ENCODE results near the gene PLAAT2.

DNA sequence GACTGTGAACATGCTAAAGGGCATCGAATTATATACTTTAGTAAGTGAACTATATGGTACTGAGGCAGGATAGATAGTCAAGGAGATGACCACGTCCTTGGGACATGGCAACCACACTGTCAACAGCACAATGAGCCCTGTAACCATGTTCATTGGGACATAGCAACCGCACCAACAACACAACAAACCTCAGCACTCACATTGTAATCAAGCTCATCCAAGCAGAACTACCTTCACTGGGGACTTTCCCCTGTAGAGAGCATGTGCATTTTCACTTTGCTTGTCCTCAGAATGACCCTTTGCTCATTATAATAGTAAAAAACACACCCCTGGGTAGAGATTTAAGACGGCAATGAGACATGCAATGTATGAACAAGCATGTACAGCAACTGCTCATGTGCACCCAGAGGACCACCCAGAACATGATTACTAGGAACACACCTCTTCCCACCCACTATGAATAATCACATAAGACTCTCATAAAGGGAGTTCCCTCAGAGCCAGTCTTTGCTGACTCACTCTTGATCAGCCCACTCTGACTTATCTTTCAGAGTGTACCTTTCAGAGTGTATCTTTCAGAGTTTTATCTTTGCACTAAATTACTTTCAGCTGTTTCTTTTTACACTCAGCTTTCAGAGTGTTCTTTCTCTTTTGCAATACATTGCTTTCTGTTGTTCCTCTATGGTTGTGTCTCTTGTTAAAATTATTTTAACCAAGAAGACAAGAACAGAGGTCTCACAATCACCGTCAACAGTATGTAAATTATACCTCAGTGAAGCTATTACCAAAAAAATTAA lies 4.1 kb upstream of the PLAAT2 start:
- TF ChIP-seq, protein P1, sequence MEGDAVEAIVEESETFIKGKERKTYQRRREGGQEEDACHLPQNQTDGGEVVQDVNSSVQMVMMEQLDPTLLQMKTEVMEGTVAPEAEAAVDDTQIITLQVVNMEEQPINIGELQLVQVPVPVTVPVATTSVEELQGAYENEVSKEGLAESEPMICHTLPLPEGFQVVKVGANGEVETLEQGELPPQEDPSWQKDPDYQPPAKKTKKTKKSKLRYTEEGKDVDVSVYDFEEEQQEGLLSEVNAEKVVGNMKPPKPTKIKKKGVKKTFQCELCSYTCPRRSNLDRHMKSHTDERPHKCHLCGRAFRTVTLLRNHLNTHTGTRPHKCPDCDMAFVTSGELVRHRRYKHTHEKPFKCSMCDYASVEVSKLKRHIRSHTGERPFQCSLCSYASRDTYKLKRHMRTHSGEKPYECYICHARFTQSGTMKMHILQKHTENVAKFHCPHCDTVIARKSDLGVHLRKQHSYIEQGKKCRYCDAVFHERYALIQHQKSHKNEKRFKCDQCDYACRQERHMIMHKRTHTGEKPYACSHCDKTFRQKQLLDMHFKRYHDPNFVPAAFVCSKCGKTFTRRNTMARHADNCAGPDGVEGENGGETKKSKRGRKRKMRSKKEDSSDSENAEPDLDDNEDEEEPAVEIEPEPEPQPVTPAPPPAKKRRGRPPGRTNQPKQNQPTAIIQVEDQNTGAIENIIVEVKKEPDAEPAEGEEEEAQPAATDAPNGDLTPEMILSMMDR (IDR thresholded peaks at IDR 0.05) = no peak
- TF ChIP-seq POLR2A (IDR thresholded peaks at IDR 0.05) = no peak

Data from uterus (tissue), 2 donors.